K562 (cell line): ENCODE results near the gene KIF5C. TPM values are rescaled to one million over a fixed set of nuclear protein-coding genes. Genes with fewer than 3 reads are reported as not detected.

ENCODE experiments used
- ATAC-seq: fragments of 200-7000 bp; cut with Tn5 transposase; 3 replicates; pipeline ENCODE4 v1.9.1; 2020; ENCODE audit warnings: moderate library complexity
- BruUV-seq: library from RNA; stranded (reverse); fragments of 400-500 nt; replicated peaks from 2 replicates; lab custom pipeline; 2021; lab: Mats Ljungman, UMichigan
- CTCF ChIA-PET: fragments of 300-600 bp; formaldehyde crosslinking; extraction: SDS; loops from one replicate; lab custom pipeline; 2021; ENCODE audit warnings: low intra/inter-chr PET ratio; lab: Yijun Ruan, JAX
- POLR2A ChIA-PET: fragments of 300-600, 350-650 bp; sonication (Branson Sonifier 250); formaldehyde crosslinking; extraction: SDS; loops from one replicate; lab custom pipeline; 2021; ENCODE audit warnings: antibody characterized with exemption, inconsistent platforms; lab: Yijun Ruan, JAX
- DNase-seq, 4 experiments: peaks; one replicate each; pipeline versions ENCODE4 v3.0.0 to v3.0.0-alpha.2; 2011 to 2018; ENCODE audit warnings: low spot score in 3 of 4, mixed read lengths in 3 of 4; ENCODE audit errors: extremely low read depth in 1 of 4
- FAIRE-seq: peaks from 2 replicates; lab custom pipeline; 2011; peaks lifted over from hg19 to GRCh38; lab: Jason Lieb, UNC
- H2AFZ ChIP-seq: 2 replicates; pipeline ENCODE4 v1.6.0; 2011; ENCODE audit warnings: low read depth, low read length, control low read depth, inconsistent platforms
- H3K27ac ChIP-seq: fragments of 200-600 bp; 3 replicates; pipeline ENCODE4 v1.8.0; 2011; ENCODE audit warnings: low read depth, mild to moderate bottlenecking, control low read depth, inconsistent platforms, low read length, moderate library complexity, mixed read lengths; ENCODE audit errors: extremely low read depth
- H3K27me3 ChIP-seq, 2 experiments: fragments of 300-600 bp in 1 of 2; 2 replicates in 1 of 2; 3 replicates in 1 of 2; pipeline versions ENCODE4 v1.6.0 to v1.8.0; 2011; ENCODE audit warnings: inconsistent platforms in 2 of 2, low read length in 2 of 2, mild to moderate bottlenecking in 1 of 2, mixed read lengths in 1 of 2, moderate library complexity in 1 of 2; ENCODE audit not compliant: control insufficient read depth in 2 of 2, insufficient read depth in 2 of 2
- H3K36me3 ChIP-seq: fragments of 300-600 bp; 3 replicates; pipeline ENCODE4 v1.8.0; 2011; ENCODE audit warnings: mild to moderate bottlenecking, low read length, inconsistent platforms; ENCODE audit not compliant: control insufficient read depth, insufficient read depth
- H3K4me1 ChIP-seq, 2 experiments: fragments of 200-600 bp in 1 of 2; replicated peaks in 1 of 2; 2 replicates in 1 of 2; 3 replicates in 1 of 2; pipeline versions ENCODE4 v1.5.1 to v1.8.0; 2011; ENCODE audit warnings: inconsistent platforms in 2 of 2, low read length in 2 of 2, mild to moderate bottlenecking in 1 of 2, mixed read lengths in 1 of 2, moderate library complexity in 1 of 2; ENCODE audit not compliant: control insufficient read depth in 2 of 2, insufficient read depth in 2 of 2
- H3K4me2 ChIP-seq: 2 replicates; pipeline ENCODE4 v1.6.1; 2011; ENCODE audit warnings: low read length, control low read depth, inconsistent platforms, mixed read lengths; ENCODE audit not compliant: insufficient read depth
- H3K4me3 ChIP-seq: fragments of 200-600 bp; sonication (generic), shearing (Covaris generic); 2 replicates; pipeline ENCODE4 v1.5.1; 2016; ENCODE audit warnings: control low read depth, inconsistent platforms
- H3K79me2 ChIP-seq: fragments of 200-600 bp; 3 replicates; pipeline ENCODE4 v1.8.0; 2011; ENCODE audit warnings: low read length, inconsistent platforms; ENCODE audit not compliant: control insufficient read depth, insufficient read depth
- H3K9ac ChIP-seq, 2 experiments: 2 replicates each; pipeline versions ENCODE4 v1.6.0 to v1.6.1; 2011; ENCODE audit warnings: low read depth in 2 of 2, low read length in 2 of 2, control low read depth in 1 of 2, inconsistent platforms in 1 of 2, mild to moderate bottlenecking in 1 of 2, mixed read lengths in 1 of 2; ENCODE audit not compliant: insufficient read depth in 1 of 2
- H3K9me1 ChIP-seq: one replicate; pipeline ENCODE4 v1.6.0; 2011; ENCODE audit warnings: inconsistent platforms, mild to moderate bottlenecking, low read length, moderate library complexity; ENCODE audit not compliant: control insufficient read depth, insufficient read depth
- H3K9me3 ChIP-seq: replicated peaks from 2 replicates; pipeline ENCODE4 v1.5.1; 2011; ENCODE audit warnings: low read depth, low read length, inconsistent platforms; ENCODE audit not compliant: control insufficient read depth, insufficient read depth
- H4K20me1 ChIP-seq: replicated peaks from 2 replicates; pipeline ENCODE4 v1.6.1; 2011; ENCODE audit warnings: low read length, inconsistent platforms, mixed read lengths; ENCODE audit not compliant: control insufficient read depth, insufficient read depth
- FOXK2 ChIP-seq, 2 experiments: fragments of 450-650 bp; IDR thresholded peaks in 1 of 2; conservative IDR thresholded peaks in 1 of 2; 2 replicates each; pipeline ENCODE4 v1.6.1; 2016; ENCODE audit warnings: low read depth in 2 of 2, mild to moderate bottlenecking in 1 of 2
- MTF1 ChIP-seq: fragments of 250-450 bp; sonication (Bioruptor Pico); IDR thresholded peaks from 2 replicates; pipeline ENCODE4 v1.9.0; 2021; ENCODE audit warnings: moderate library complexity, mild to moderate bottlenecking, inconsistent platforms, borderline replicate concordance
- NRF1 ChIP-seq, 2 experiments: fragments of 450-650 bp; IDR thresholded peaks in 1 of 2; conservative IDR thresholded peaks in 1 of 2; 2 replicates each; pipeline ENCODE4 v1.6.1; 2014; ENCODE audit warnings: mild to moderate bottlenecking in 2 of 2
- PKNOX1 ChIP-seq: fragments of 450-650 bp; IDR thresholded peaks from 2 replicates; pipeline ENCODE4 v1.6.1; 2016
- ZNF830 ChIP-seq: fragments of 250-450 bp; sonication (Bioruptor Pico); IDR thresholded peaks from 2 replicates; pipeline ENCODE4 v1.5.0; 2021; ENCODE audit warnings: mild to moderate bottlenecking
- WGBS: fragments of 100-300 bp; shearing (Covaris generic); methylation state at CpG from one replicate; pipeline ENCODE4 v1.1.6; 2016; ENCODE audit warnings: low coverage, mixed read lengths; ENCODE audit not compliant: insufficient coverage; ENCODE audit errors: missing lambda C conversion rate; 5-methylcytosine and 5-hydroxymethylcytosine counted together
- in situ Hi-C: fragments of 300-500 bp; cut with MboI; formaldehyde crosslinking; loops from 4 replicates; pipeline ENCODE4 v1.15.0; 2018; ENCODE audit warnings: inconsistent platforms, mixed read lengths
- intact Hi-C: fragments of 100-400 bp; cut with micrococcal nuclease; formaldehyde crosslinking; loops from 2 replicates; pipeline ENCODE4 v1.14.2; 2022
- polyA plus RNA-seq, 8 experiments: library from polyadenylated mRNA; depleted of rRNA in 4 of 8; stranded (reverse) in 5 of 8; unstranded in 3 of 8; fragments of >200 nt; fragmentation: Nextera tagmentation in 2 of 8; fragmentation: Illumina TruSeq in 1 of 8; extraction: Ambion mirVana in 2 of 8; extraction: Trizol in 1 of 8; gene quantifications; 2 replicates each; pipeline versions ENCODE4 v1.2.1 to v1.2.3, GENCODE V29; 2011 to 2014; ENCODE audit warnings: inconsistent platforms in 1 of 8, missing spikeins in 1 of 8
- total RNA-seq, 7 experiments: library from RNA; depleted of rRNA in 6 of 7; stranded (reverse); fragments of >200 nt in 6 of 7; fragmentation: Illumina TruSeq in 2 of 7; extraction: Trizol in 2 of 7; gene quantifications; 2 replicates each; pipeline versions ENCODE4 v1.2.1 to v1.2.3, GENCODE V29; 2011 to 2021; ENCODE audit warnings: low replicate concordance in 1 of 7

KIF5C gene
- total and polyA plus RNA-seq, 9 of the 15 experiments (the other 6 are each of a cell fraction or from before 2014, with no cell fraction given): 0.01 to 0.09 (median 0.01) TPM; not detected in 6

- DNase-seq (no peak), ATAC-seq (no peak), FAIRE-seq (no peak)
- H3K4me1 ChIP-seq: no peaks in the 10 kb centered on the region
- H3K4me2 ChIP-seq: no peak overlapping the region
- peaks cover 0 to 6% of the 10 kb centered on the region in 2 experiments; a peak in 2 of 5 replicates for H3K27me3 ChIP-seq
- H3K9me1 ChIP-seq: no peaks in the 10 kb centered on the region
- POLR2A ChIA-PET: interaction anchor here (0.9 kb wide), 1 partner anchor 11 kb away, joined by 5 read pairs; no protein-coding TSS in a partner anchor
- H3K9me3 ChIP-seq: no peaks in the 10 kb centered on the region
- no peak overlapping the region for H3K27ac ChIP-seq
- no peaks in the 10 kb centered on the region for H3K36me3 ChIP-seq
- TF ChIP-seq MTF1 (CRISPR knock-in tag): no peak
- in situ Hi-C loops: loop anchor here (5.0 kb wide), 1 partner anchor 547 kb away; no protein-coding TSS in a partner anchor
- no peaks in the 10 kb centered on the region for H3K79me2 ChIP-seq
- no TSS peak for BruUV-seq
- intact Hi-C loops: no loop called here
- H2AFZ ChIP-seq: no peak overlapping the region
- CTCF ChIA-PET: no interaction called here
- no peak overlapping the region for H3K9ac ChIP-seq
- H4K20me1 ChIP-seq: no peaks in the 10 kb centered on the region; the same call in 1 of the 2 replicates
- no peak overlapping the region for H3K4me3 ChIP-seq
- WGBS: 5% methylated on average over 1 of the region's 1 CpG
Observed at GRCh38 chr2:149015501-149015900, 140.5 kb downstream of the KIF5C start.

GRCh38 chr2:149015926-149016563, 141.0 kb downstream of the KIF5C start:
- CTCF ChIA-PET: interaction anchor here (2.6 kb wide), 1 partner anchor 546 kb away, joined by 24 read pairs; no protein-coding TSS in a partner anchor
- no peak overlapping the region for H2AFZ ChIP-seq
- TF ChIP-seq NRF1 (conservative IDR thresholded peaks at IDR 0.05 in 1 of 2, IDR thresholded peaks at IDR 0.05 in 1 of 2) (no peak), PKNOX1 (no peak), ZNF830 (CRISPR knock-in tag) (no peak), FOXK2 (conservative IDR thresholded peaks at IDR 0.05 in 1 of 2, IDR thresholded peaks at IDR 0.05 in 1 of 2; ENCODE audit: low read depth in 2 of 2) (no peak)
- peaks cover 0 to 5% of the 10 kb centered on the region in 2 experiments; a peak in 2 of 5 replicates for H3K27me3 ChIP-seq
- WGBS: 2% methylated on average over 4 of the region's 4 CpGs
- H3K4me2 ChIP-seq: no peak overlapping the region
- no peaks in the 10 kb centered on the region; the same call in 1 of the 2 replicates for H4K20me1 ChIP-seq
- no peak overlapping the region for H3K27ac ChIP-seq
- no peak for DNase-seq
- POLR2A ChIA-PET: interaction anchor here (0.9 kb wide), 2 partner anchors 12 to 302 kb away, joined by 4 to 5 read pairs; no protein-coding TSS in a partner anchor
- no peak for ATAC-seq
- no peaks in the 10 kb centered on the region for H3K9me1 ChIP-seq
- no TSS peak for BruUV-seq
- in situ Hi-C loops: loop anchor here (5.0 kb wide), 1 partner anchor 546 kb away; no protein-coding TSS in a partner anchor
- H3K4me1 ChIP-seq: no peaks in the 10 kb centered on the region
- no peaks in the 10 kb centered on the region for H3K36me3 ChIP-seq
- no peak for FAIRE-seq
- H3K4me3 ChIP-seq: no peak overlapping the region
- no peaks in the 10 kb centered on the region for H3K9me3 ChIP-seq
- intact Hi-C loops: loop anchor here (2.0 kb wide), 1 partner anchor 297 kb away; no protein-coding TSS in a partner anchor
- H3K9ac ChIP-seq: no peak overlapping the region
- no peaks in the 10 kb centered on the region for H3K79me2 ChIP-seq
